ENCODE results near the gene TMEM131.

- no peak for TF ChIP-seq CTCF (IDR thresholded peaks at IDR 0.05)
- no peak for TF ChIP-seq POLR2AphosphoS5 (IDR thresholded peaks at IDR 0.05)
- TF ChIP-seq POLR2A (IDR thresholded peaks at IDR 0.05) = no peak
These were observed 1.8 kb downstream of the TMEM131 start for GRCh38 chr2:97993926-97994325.

Measured in upper lobe of left lung (tissue), 4 donors.